GM12878 (cell line): ENCODE measurements around the gene NKTR. TPM values are rescaled to one million over a fixed set of nuclear protein-coding genes. Genes with fewer than 3 reads are reported as not detected.

Source experiments
- ATAC-seq: fragments of 200-7000 bp; cut with Tn5 transposase; 3 replicates; pipeline ENCODE4 v1.9.1; 2020; ENCODE audit warnings: mild to moderate bottlenecking, moderate library complexity
- BruUV-seq: library from RNA; stranded (reverse); fragments of 400-500 nt; replicated peaks from 2 replicates; lab custom pipeline; 2021; lab: Mats Ljungman, UMichigan
- CTCF ChIA-PET: fragments of 300-600 bp; sonication (Branson Sonifier 250); formaldehyde crosslinking; extraction: SDS; loops from one replicate; lab custom pipeline; 2021; ENCODE audit warnings: inconsistent platforms; lab: Yijun Ruan, JAX
- POLR2A ChIA-PET: fragments of 350-600 bp; formaldehyde crosslinking; extraction: SDS; loops from one replicate; lab custom pipeline; 2021; ENCODE audit warnings: inconsistent platforms; lab: Charles Lee
- RAD21 ChIA-PET: fragments of 300-600 bp; sonication (Branson Sonifier 250); formaldehyde crosslinking; loops from one replicate; lab custom pipeline; 2023; ENCODE audit warnings: antibody characterized with exemption; ENCODE audit not compliant: unreplicated experiment; lab: Charles Lee
- SMC1A ChIA-PET: fragments of 300-600 bp; sonication (Branson Sonifier 250); formaldehyde crosslinking; loops from one replicate; lab custom pipeline; 2023; ENCODE audit not compliant: unreplicated experiment, uncharacterized antibody; lab: Charles Lee
- DNase-seq: peaks from one replicate; pipeline ENCODE4 v3.0.0-alpha.2; 2011; ENCODE audit warnings: low read depth, low spot score
- FAIRE-seq: peaks from 3 replicates; lab custom pipeline; 2011; peaks lifted over from hg19 to GRCh38; lab: Jason Lieb, UNC
- H2AFZ ChIP-seq: 2 replicates; pipeline ENCODE4 v1.6.0; 2011; ENCODE audit warnings: low read depth, low read length, control low read depth; ENCODE audit not compliant: control insufficient read depth
- H3K27ac ChIP-seq: 2 replicates; pipeline ENCODE4 v1.5.1; 2011; ENCODE audit warnings: control low read depth; ENCODE audit not compliant: control insufficient read depth, insufficient read depth
- H3K27me3 ChIP-seq, 2 experiments: replicated peaks in 1 of 2; 2 replicates each; pipeline versions ENCODE4 v1.6.0 to v1.6.1; 2011; ENCODE audit warnings: low read length in 1 of 2; ENCODE audit not compliant: control insufficient read depth in 2 of 2, insufficient read depth in 2 of 2
- H3K36me3 ChIP-seq, 2 experiments: 2 replicates each; pipeline ENCODE4 v1.5.1; 2011; ENCODE audit warnings: low read length in 1 of 2; ENCODE audit not compliant: control insufficient read depth in 2 of 2, insufficient read depth in 2 of 2
- H3K4me1 ChIP-seq: 2 replicates; pipeline ENCODE4 v1.6.1; 2011; ENCODE audit warnings: mild to moderate bottlenecking, low read length, moderate library complexity, mixed read lengths; ENCODE audit not compliant: control insufficient read depth, insufficient read depth
- H3K4me2 ChIP-seq: 2 replicates; pipeline ENCODE4 v1.6.0; 2011; ENCODE audit warnings: control low read depth; ENCODE audit not compliant: control insufficient read depth, insufficient read depth
- H3K4me3 ChIP-seq: fragments of 200-600 bp; sonication (generic); 2 replicates; pipeline ENCODE4 v1.5.1; 2016
- H3K79me2 ChIP-seq: 2 replicates; pipeline ENCODE4 v1.6.0; 2011; ENCODE audit warnings: low read length; ENCODE audit not compliant: control insufficient read depth, insufficient read depth
- H3K9ac ChIP-seq: 2 replicates; pipeline ENCODE4 v1.8.0; 2011; ENCODE audit warnings: low read length, control low read depth, mixed read lengths; ENCODE audit not compliant: control insufficient read depth, insufficient read depth
- H3K9me3 ChIP-seq: replicated peaks from 3 replicates; pipeline ENCODE4 v1.5.1; 2011; ENCODE audit warnings: mild to moderate bottlenecking, low read length; ENCODE audit not compliant: control insufficient read depth, insufficient read depth
- H4K20me1 ChIP-seq: 2 replicates; pipeline ENCODE4 v1.6.0; 2011; ENCODE audit not compliant: control insufficient read depth, insufficient read depth
- ETV6 ChIP-seq, 2 experiments: fragments of 450-650 bp in 1 of 2; IDR thresholded peaks in 1 of 2; conservative IDR thresholded peaks in 1 of 2; 2 replicates each; pipeline ENCODE4 v1.6.1; 2014; ENCODE audit warnings: antibody characterized with exemption in 1 of 2, borderline replicate concordance in 1 of 2, low read depth in 1 of 2, mild to moderate bottlenecking in 1 of 2, moderate library complexity in 1 of 2
- NR2C2 ChIP-seq: IDR thresholded peaks from 2 replicates; pipeline ENCODE4 v1.6.1; 2011; ENCODE audit warnings: borderline replicate concordance, low read depth; ENCODE audit not compliant: control insufficient read depth, insufficient read length
- WGBS: methylation state at CpG from one replicate; pipeline ENCODE4 v1.1.6; 2016; ENCODE audit warnings: low lambda C conversion rate; ENCODE audit not compliant: insufficient replicate concordance, insufficient coverage; ENCODE audit errors: missing lambda C conversion rate; 5-methylcytosine and 5-hydroxymethylcytosine counted together
- in situ Hi-C: fragments of 300-500 bp; cut with MboI; formaldehyde crosslinking; loops from 9 replicates; pipeline ENCODE4 v1.14.3; 2018; ENCODE audit warnings: mixed read lengths
- intact Hi-C: fragments of 100-400 bp; cut with micrococcal nuclease; formaldehyde crosslinking; loops from one replicate; pipeline ENCODE4 v1.14.2; 2022; ENCODE audit not compliant: unreplicated experiment
- polyA plus RNA-seq, 11 experiments: library from polyadenylated mRNA; depleted of rRNA in 4 of 11; unstranded in 6 of 11; stranded (reverse) in 5 of 11; fragments of >200 nt; fragmentation: Nextera tagmentation in 4 of 11; fragmentation: Illumina TruSeq in 1 of 11; extraction: Ambion mirVana in 4 of 11; extraction: Trizol in 1 of 11; gene quantifications; 1 replicate in 1 of 11; 2 replicates in 10 of 11; pipeline versions ENCODE4 v1.2.1 to v1.2.3, GENCODE V29; 2011 to 2016; ENCODE audit warnings: inconsistent platforms in 2 of 11, missing spikeins in 2 of 11, low read depth in 1 of 11
- total RNA-seq, 4 experiments: library from RNA; depleted of rRNA in 3 of 4; stranded (reverse); fragments of >200 nt in 3 of 4; fragmentation: Illumina TruSeq in 1 of 4; extraction: Trizol in 1 of 4; gene quantifications; 2 replicates each; pipeline versions ENCODE4 v1.2.1 to v1.2.3, GENCODE V29; 2013 to 2021
- TF ChIP-seq, protein P1 (sequence below): fragments of 450-650 bp; IDR thresholded peaks from 2 replicates; pipeline ENCODE4 v1.6.1; 2016; ENCODE audit warnings: mild to moderate bottlenecking, moderate library complexity, borderline replicate concordance

NKTR gene
- total and polyA plus RNA-seq, 10 of the 15 experiments (the other 5 are each of a cell fraction or from before 2014, with no cell fraction given) = 15.3 to 91.9 (median 55.3) TPM

DNA sequence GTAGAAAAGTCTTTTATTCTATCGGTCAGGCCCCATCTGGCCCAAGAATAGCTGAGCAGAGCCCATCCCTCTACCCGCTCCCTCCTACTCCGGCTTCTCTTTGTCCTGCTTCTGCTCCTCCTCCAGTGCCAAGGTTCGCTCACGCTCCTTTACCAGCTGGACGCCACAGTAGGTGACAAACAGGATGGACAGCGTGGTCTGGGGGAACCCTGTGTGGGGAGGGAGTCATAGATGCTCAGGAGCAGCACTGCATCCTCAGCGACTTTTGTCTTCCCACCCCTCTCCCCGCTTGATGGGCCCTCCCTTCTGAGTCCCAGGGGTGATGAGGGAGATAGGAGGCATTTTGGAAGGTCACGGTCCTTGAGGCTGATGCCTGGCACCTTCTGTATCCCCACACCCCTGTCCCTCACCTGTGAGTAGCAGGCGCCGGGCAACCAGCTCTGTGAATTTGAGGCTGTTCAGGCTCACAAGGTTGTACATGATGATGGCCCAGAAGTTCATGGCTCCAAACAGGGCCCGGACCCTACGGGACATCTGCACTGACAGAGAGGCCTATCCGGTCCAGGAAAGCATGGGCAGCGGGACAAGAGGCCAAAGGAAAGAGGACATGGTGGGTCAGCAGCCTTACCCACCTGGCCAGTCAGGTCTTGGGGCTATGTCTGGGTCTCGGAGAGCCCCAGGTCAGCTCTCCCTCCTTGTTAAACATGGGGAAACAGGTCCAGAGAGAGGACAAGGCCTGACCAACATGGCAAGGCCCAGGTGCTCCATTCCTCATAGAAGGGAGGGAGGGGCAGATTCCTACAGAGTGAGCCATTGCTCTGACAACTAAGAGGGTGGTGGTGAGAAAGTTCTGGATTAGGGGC, 92.4 kb downstream of the NKTR start (continued):
- no peak for TF ChIP-seq ETV6 (conservative IDR thresholded peaks at IDR 0.05 in 1 of 2, IDR thresholded peaks at IDR 0.05 in 1 of 2; ENCODE audit: borderline replicate concordance in 1 of 2, low read depth in 1 of 2)
- TF ChIP-seq, all 136 proteins: peak for 0

DNA sequence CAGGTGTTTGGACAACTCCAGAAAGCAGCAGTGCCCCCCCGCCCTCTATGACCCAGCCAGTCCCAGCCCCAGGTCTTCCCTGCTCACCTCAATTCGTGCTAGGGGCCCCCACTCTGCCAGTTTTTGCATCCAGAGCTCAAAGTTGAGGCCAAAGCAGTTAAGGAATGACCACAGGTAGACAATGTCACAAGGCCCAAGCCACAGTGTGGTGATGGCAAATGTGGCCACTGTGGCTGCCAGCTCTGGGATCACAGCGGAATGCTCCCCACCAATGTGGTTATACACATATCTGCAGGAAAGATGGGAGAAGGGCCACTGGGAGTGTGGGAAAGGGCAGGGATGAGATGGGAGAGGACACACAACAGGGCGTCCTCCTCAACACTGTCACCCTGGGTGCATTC, 93.0 kb downstream of the NKTR start:
- Histone ChIP-seq H3K9me3 (no peaks in the 10 kb centered on the region), H4K20me1 (no peaks in the 10 kb centered on the region), H3K79me2 (no peaks in the 10 kb centered on the region), H3K4me1 (no peaks in the 10 kb centered on the region), H3K4me2 (no peak overlapping the region), H2AFZ (no peak overlapping the region), H3K9ac (no peak overlapping the region), H3K27me3 (no peaks in the 10 kb centered on the region), H3K4me3 (no peak overlapping the region), H3K27ac (no peak overlapping the region), H3K36me3 (no peaks in the 10 kb centered on the region)
- ChIA-PET CTCF (no interaction called here), RAD21 (no interaction called here), SMC1A (interaction anchor here (0.6 kb wide), 1 partner anchor 308 kb away, joined by 3 read pairs; no protein-coding TSS in a partner anchor), POLR2A (no interaction called here)
- ATAC-seq (no peak), DNase-seq (no peak), FAIRE-seq (no peak)
- 15% methylated on average over 4 of the region's 4 CpGs for WGBS
- intact Hi-C loops (no loop called here), in situ Hi-C loops (no loop called here)
- TF ChIP-seq NR2C2 = no peak
- TF ChIP-seq, protein P1, sequence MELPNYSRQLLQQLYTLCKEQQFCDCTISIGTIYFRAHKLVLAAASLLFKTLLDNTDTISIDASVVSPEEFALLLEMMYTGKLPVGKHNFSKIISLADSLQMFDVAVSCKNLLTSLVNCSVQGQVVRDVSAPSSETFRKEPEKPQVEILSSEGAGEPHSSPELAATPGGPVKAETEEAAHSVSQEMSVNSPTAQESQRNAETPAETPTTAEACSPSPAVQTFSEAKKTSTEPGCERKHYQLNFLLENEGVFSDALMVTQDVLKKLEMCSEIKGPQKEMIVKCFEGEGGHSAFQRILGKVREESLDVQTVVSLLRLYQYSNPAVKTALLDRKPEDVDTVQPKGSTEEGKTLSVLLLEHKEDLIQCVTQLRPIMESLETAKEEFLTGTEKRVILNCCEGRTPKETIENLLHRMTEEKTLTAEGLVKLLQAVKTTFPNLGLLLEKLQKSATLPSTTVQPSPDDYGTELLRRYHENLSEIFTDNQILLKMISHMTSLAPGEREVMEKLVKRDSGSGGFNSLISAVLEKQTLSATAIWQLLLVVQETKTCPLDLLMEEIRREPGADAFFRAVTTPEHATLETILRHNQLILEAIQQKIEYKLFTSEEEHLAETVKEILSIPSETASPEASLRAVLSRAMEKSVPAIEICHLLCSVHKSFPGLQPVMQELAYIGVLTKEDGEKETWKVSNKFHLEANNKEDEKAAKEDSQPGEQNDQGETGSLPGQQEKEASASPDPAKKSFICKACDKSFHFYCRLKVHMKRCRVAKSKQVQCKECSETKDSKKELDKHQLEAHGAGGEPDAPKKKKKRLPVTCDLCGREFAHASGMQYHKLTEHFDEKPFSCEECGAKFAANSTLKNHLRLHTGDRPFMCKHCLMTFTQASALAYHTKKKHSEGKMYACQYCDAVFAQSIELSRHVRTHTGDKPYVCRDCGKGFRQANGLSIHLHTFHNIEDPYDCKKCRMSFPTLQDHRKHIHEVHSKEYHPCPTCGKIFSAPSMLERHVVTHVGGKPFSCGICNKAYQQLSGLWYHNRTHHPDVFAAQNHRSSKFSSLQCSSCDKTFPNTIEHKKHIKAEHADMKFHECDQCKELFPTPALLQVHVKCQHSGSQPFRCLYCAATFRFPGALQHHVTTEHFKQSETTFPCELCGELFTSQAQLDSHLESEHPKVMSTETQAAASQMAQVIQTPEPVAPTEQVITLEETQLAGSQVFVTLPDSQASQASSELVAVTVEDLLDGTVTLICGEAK = no peak
- BruUV-seq = no TSS peak
